Measurements from ENCODE around the gene CFAP157.
"Not testable (repeated sequence)": the region's sequence is repeated elsewhere in the genome, so short reads cannot be mapped to it uniquely, and the experiment has no call there.

CFAP157 gene

GRCh38 chr9:127735530-127736185 lies 28.9 kb downstream of the CFAP157 start:
- DNase-seq (ENCODE audit: low read depth), result no peak

DNA sequence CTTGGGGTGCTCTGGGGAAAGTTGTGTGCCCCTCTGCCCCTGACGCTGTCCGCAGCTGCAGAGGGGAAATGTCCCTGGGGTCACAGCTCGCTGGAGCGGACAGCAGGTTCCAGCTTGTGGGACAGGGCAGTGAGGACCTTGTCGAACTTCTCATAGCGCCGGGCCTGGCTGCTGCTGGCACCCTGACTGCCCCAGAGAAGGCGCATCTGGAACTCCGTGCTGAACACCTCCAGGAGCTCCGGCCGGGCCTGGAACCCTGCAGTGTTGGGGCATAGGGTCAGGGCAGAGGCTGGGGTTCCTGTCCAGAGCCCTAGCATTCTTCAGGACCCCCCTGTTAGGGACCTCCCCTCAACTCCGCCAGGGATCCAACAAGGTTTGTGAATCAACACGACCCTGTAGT lies 31.9 kb downstream of the CFAP157 start:
- no peak for DNase-seq (ENCODE audit: low read depth)

GRCh38 chr9:127739614-127740330 lies 33.0 kb downstream of the CFAP157 start:
- no peak for DNase-seq (ENCODE audit: low read depth)

DNA sequence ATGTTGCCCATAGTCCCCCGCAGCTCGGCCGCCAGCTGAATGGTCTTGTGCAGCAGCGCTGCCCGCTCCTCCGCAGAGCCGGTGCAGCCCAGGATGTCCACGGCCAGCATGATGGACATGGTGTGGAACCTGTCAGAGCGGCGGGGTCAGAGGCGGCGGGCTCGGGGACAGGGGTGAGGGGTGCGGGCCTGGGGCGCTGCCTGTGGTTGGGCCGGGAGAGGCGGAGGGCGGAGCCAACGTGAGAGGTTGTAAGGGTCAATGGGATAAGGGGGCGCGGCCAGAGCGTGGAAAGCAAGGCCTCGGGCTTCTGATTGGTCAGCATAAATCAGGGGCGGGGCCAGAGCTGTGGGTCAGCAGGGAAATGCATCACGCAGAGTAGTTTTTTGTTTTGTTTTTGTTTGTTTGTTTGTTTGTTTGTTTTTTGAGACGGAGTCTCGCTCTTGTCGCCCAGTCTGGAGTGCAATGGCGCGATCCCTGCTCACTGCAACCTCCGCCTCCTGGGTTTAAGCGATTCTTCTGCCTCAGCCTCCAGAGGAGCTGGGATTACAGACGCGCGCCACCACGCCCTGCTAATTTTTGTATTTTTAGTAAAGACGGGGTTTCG lies 35.1 kb downstream of the CFAP157 start:
- no peak for DNase-seq (ENCODE audit: low read depth)

DNA sequence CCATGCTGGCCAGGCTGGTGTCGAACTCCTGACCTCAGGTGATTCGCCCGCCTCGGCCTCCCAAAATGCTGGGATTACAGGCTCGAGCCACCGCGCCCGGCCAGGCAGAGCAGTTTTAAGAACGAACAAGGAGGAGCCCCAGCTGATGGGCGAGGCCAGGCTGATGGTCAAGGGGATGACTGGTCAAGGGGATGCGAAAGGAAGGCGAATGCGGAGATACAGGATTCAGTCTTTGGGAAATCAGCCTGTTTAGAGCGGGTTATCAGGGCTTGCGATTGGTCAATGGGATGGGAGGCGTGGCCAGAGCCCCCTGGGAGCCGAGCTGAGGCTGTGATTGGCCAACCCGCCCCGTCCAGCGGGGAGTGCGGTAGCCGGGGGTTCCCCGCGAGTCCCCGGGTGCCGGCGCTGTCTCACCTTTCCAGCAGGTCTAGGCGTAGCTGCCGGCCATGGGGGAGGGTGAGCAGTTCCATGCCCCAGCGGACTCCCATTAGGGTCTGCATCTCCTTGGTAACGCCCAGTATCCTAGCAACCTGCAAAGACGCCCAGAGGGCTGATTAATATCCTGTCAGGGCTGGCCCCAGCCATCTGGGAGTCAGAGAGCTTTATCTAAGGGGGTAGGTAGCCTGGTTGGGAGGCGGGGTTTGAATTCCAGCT lies 35.8 kb downstream of the CFAP157 start:
- DNase-seq (ENCODE audit: low read depth), result no peak

DNA sequence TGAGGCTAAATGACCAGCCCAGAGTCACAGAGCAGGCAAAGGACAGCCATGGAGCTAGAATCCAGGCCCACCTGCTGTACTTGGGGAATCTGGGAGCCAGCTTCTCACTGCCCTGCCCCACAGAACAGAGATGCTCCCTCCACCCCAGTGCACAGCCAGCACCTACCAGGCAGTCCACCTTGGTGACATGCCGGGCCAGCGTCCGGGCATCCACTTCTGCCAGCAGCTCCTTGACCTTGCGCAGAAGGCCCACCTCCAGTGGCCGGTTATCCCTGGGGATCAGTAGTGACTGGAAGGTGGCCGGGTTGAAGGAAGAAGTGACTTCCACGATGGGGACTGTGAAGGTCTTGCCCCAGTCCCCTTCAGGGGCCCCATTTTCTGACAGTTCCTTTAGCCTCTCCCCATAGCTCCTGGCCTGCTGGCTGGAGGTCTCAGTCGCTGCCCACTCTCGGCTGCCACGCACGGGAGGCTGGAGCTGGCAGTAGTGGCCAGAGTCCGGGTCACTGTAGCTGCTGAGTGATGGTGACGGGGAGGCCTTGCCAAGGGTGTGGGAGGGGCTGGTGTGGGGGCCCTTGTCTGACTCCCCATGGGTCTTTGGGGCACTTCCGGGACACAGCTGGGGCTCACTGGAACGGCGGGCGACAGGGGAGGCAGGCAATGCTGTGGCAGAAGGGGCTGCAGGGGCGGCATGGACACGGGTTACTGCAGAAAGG lies 37.8 kb downstream of the CFAP157 start:
- DNase-seq (ENCODE audit: low read depth), result no peak

DNA sequence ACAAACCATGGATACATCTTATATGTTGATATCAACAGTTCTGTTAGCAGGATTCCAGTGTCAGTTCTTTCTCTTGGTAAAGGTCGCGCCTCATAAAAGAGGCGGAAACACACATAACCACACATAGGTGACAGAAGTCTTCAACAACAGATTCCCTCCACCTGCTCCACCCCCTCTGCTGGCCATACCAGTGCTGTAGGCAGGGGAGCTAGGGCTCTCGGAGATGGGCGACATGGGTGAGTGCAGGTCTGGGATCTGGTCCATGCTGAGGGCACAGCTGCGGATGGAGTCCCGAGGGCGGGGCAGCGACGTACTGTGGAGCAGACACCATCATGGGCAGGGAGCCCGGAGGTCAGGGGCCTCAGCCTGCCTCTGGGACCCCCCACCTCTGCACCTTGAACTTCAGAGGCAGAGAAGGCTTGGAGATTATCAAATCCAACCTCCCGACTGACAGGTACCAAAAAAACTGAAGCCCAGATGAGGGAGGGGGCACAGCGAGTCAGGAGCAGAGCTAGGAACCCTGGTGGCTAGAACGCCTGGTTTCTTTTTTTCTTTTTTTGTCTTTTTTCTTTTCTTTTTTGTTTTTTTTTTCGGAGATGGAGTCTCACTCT lies 40.3 kb downstream of the CFAP157 start:
- no peak for DNase-seq (ENCODE audit: low read depth)

GRCh38 chr9:127749090-127749787 lies 42.5 kb downstream of the CFAP157 start:
- no peak for DNase-seq (ENCODE audit: low read depth)

DNA sequence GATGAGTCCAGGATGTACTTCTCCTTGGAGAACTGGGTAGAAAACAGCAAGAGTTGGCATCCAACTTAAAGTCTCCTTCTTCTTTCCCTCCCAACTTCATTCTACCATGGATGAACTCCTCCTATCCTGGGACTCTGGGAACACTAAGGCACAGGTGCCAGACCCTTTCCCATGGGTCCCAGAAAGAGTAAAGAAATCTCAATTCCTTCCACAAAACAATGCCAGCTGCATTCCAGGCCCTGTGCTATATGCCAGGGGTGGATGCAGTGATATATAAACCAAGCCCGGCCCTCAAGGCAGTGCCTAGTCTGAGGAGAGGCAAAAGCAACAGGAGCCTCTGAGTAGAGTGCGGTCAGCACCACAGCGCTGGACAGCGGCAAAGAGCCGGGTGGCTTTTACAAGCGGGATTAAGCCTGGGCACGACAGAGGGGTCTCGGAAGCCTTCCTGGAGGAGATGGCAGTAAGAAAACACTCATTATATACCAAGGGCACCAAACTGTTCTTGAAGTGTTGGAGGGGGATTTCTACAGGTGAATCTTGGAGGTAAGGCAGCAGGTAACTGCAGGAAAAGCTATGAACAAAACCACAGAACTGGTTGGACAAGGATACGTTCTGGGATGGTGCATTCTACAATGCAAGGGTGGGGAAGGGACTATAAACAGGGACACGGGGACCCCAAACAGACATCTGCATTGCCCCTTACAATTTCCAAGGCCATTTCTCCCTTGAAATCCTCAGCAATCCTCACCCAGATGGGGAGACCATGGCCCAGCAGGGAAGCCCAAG lies 44.7 kb downstream of the CFAP157 start:
- no peak for DNase-seq (ENCODE audit: low read depth)

- no peak for DNase-seq (ENCODE audit: low read depth)
These were observed 46.4 kb downstream of the CFAP157 start for GRCh38 chr9:127753148-127753547.

- no peak for DNase-seq (ENCODE audit: low read depth)
These were observed 46.8 kb downstream of the CFAP157 start for GRCh38 chr9:127753622-127754021.

DNA sequence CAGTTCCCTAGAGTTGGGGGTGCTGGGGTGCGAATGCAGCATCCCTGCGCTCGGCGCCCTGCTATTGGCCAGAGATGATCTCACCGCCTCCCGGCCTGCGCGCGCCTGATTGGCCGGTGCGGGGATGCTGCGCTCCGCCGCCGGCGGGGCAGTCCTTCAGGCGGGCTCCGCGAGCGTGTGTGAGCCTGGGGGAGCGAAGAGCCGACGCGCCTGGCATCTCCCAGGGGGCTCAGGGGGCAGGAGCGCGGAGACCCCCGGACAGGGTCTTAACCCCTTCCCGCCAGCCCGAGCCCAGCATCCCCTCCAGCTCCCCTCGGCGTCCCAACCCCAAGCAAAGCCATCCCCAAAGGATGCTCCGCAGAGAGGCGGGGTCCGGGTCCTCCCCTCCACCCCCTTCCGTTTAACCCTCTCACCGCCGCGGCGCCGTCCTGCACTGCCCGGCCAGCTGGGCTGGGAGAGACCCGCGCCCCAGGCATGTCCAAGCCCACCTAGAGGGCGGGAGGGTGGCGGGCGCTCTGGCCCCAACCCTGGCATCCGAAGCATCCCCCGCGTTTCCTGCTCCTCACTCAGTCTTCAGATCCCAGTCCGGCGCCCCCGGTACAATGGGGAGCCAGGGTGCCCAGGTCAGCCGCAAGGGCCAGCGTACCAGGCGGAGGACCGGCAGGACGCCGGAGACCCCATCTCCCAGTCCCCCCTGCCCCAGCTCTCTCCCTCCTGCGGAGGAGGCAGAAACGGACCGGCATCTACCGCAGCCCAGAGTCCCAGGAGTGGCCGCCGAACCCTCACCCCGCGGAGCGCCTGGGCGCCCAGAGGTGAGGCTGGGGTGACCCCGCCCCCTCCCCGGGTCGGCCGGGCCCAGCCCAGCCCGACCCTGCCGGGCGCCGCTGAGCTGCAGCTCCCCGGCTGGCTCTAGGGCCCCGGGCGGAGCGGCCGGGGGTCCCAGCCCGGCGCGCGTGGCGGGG lies 47.6 kb downstream of the CFAP157 start:
- no peak for DNase-seq (ENCODE audit: low read depth)

- no peak for DNase-seq (ENCODE audit: low read depth)
These were observed 48.6 kb downstream of the CFAP157 start for GRCh38 chr9:127755061-127756060.

- no peak for DNase-seq (ENCODE audit: low read depth)
These were observed 49.4 kb downstream of the CFAP157 start for GRCh38 chr9:127756233-127756632.

GRCh38 chr9:127756776-127757175 lies 50.0 kb downstream of the CFAP157 start:
- DNase-seq (ENCODE audit: low read depth), result not testable (repeated sequence)

DNA sequence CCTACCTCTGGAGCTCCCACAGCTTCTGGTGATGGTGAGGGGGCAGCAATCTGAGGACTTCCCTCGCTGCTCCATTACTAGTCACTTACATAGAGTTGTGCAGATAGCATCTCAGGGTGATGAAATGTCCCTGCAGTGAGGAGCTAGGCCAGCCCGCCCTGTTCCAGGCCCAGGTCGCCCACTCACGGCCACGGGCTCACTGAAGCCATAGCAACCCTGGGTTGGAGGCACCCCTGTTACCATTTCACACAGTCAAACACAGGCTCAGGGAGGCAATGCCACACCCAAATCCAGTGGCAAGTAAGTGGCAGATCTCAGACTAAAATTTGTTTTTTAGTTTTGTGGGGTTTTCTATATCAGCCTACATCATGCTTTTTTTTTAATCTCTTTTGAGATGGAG lies 52.1 kb downstream of the CFAP157 start:
- no peak for DNase-seq (ENCODE audit: low read depth)

DNA sequence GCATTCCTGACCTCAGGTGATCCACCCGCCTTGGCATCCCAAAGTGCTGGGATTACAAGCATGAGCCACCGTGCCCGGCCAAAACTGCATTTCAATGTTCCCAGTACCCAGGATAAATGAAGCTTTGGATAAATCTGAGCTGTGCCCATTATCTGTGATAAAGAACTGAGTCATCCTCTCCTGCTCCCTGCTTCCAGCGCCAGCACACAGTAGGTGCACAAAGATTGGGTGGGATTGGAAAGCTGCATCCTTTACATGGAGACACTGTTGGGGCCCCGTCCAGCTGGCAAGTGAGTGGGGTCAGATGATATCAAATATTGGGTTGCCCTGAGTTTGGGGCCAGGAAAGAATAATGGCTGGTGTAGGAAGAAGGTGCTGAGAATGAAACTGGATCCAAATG lies 54.3 kb downstream of the CFAP157 start:
- no peak for DNase-seq (ENCODE audit: low read depth)

GRCh38 chr9:127761491-127761956 lies 54.7 kb downstream of the CFAP157 start:
- DNase-seq (ENCODE audit: low read depth), result no peak

Measured in stimulated activated CD8-positive, alpha-beta memory T cell treated with anti-CD3 and anti-CD28 coated beads, Interleukin-12 subunit alpha, Interleukin-12 subunit beta, amount 100 ng/mL, for 1 hour (primary cell).